GM21619 (cell line): Measurements from ENCODE around the gene TFG.

Source experiments
- ATAC-seq: cut with Tn5 transposase; IDR thresholded peaks from one replicate; pipeline ENCODE4 v1.9.1; 2021; ENCODE audit not compliant: unreplicated experiment

Gene TFG

DNA sequence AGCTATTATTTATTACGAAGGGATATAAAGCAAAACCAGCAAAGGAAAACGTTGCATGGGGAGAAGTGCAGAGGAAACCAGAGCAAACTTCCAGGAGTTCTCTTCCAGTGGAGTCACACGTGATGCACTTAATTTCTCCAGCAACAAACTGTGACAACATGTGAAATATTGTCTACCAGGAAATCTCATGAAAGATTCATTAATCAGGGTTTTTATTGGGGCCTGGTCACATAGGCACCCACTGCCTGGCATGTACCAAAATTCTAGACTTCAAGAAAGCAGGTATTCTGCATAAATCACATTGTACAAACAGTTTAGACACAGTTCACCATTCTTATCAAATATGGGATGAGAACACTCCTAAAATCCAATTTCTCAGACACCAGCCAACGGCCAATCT is 5.4 kb upstream of the TFG start:
- ATAC-seq, result no peak

- ATAC-seq, result no peak
Observed at GRCh38 chr3:100706365-100706764, 2.9 kb upstream of the TFG start.

- ATAC-seq, result no peak
Observed at GRCh38 chr3:100708644-100708988, 678 bp upstream of the TFG start.

DNA sequence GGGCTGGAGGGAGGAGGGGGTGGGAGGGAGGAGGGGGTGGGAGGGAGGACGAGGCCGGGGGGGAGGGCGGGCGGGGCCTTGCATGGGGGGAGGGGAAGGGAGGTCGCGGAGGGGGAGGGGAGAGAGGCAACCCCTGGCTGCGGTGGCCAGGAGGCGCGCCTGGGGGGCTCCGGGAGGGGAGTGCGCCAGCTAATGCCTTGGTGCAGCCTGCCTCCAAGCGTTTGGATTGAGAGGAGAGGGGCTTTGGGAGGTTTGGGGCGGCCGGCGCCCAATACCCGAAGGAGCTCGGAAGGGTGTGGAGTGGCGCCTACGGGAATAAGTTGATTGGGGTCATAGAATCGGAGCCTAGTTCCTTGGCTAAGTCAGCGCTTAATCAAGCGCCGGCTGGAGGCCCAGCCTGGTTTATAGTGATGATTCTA is 557 bp downstream of the TFG start:
- no peak for ATAC-seq

DNA sequence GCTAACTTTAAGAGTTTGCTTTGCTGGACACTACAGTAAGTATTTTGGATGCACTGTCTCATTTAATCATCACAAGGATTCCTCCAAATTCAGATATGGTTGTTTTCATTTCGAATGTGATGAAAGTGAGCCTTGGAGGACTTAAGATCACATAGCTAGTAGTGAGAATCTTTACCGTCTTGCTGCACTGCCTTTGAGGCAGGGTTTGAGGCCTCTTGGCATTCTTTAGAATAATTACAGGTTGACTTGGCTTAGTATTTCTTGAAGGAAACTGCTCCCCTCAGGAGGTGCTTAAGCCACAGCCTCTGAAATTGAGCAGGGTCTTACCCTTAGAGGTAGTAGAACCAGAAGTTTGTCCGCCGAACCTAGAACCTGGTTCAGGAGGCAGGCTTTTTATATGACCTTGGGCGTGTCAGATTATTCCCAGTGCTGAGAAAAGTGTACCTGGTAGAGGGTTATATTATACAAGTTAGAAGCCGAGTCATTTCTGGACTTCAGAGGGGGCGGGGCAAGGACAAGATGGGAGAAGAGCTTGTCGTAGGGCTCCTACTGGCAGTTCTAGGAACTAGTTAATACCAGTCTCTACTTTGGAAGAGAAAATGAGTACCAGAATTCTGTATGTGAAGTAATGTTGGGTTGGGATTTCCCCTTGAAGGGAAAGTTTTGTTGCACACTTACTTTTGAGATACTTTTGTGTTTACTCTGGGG is 1.1 kb downstream of the TFG start:
- peak; percentile 31 for ATAC-seq

DNA sequence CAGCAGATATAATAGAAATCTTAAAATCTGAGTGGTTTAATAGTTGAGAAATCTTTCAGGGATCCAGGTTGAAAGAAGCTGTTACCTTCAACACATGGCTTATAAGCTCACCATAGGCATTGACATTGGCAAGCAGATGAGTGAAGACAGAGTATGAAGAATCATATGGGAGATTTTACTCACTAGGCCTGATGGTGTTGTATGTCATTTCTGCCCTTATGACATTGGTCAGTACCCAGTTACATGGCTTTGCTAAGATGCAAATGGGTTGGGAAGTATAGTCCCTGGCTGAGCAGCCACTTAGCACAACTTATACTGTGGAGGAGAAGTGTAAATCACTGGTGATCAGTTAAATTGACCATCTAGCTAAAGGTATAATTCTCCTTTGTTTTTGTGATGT is 5.9 kb downstream of the TFG start:
- no peak for ATAC-seq

DNA sequence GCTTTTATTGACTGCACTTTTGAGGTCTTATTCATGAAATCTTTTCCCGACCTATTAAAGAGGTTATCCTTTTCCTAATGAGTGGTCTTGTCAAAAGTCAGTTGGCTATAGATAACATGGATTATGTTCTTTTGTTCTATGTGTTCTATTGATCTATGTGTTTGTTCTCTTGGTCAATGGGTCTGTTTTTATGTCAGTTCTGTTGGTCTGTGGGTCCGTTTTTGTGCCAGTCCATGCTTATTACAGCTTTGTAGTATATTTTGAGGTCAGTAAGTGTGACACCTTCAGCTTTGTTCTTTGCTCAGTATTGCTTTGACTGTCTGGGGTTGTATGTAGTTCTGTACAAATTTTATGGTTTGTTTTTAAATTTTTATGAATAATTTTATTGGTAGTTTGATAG is 7.8 kb downstream of the TFG start:
- ATAC-seq, result no peak

DNA sequence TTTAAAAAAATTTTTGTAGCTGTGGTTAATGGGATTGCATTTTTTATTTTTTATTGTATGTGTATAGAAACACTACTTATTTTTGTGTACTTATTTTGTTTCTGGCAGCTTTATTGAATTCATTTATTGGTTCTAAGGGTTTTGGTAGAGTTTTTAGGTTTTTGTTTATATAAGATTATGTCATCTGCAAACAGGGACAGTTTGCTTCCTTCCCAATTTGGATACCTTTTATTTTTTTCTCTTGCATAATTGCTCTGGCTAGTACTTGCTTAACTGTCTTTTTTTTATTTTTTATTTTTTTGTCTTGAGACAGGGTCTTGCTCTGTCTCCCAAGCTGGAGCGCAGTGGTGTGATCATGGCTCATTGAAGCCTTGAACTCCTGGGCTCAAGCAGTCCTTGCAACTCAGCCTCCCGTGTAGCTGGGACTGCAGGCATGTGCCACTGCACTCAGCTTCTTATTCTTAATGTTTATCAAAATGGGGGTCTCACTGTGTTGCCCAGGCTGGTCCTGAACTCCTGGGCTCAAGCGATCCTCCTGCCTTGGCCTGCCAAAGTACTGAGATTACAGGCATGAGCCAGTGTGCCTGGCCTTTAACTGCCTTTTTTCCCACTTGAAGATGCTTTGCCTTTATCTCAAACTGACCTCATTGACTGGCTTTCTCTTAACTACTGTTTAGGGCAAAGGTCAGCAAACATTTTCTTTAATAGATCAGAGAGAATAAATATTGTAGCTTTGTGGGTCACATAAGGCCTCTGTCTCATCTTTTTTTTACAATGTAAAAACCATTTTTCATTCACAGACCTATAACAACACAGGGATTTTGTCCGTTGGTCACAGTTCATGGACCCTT is 8.6 kb downstream of the TFG start:
- ATAC-seq, result no peak

GRCh38 chr3:100719136-100719535 is 9.8 kb downstream of the TFG start:
- ATAC-seq, result no peak

DNA sequence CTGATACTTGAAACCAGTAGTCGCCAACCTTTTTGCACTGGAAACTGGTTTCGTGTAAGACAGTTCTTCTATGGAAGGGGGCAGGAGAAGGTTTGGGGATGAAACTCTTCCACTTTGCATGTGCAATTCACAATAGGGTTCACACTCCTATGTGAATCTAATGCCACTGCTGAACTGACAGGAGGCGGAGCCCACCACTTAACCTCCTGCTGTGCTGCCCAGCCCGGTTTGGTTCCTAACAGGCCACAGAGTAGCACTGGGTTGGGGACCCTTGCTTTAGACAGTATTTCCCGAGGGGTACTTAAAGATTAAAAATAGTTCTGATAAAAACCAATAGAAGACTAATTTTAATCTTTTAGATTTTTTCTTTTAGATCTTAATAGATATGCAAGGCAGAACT is 11.1 kb downstream of the TFG start:
- no peak for ATAC-seq

GRCh38 chr3:100725935-100726513 is 16.7 kb downstream of the TFG start:
- no peak for ATAC-seq

DNA sequence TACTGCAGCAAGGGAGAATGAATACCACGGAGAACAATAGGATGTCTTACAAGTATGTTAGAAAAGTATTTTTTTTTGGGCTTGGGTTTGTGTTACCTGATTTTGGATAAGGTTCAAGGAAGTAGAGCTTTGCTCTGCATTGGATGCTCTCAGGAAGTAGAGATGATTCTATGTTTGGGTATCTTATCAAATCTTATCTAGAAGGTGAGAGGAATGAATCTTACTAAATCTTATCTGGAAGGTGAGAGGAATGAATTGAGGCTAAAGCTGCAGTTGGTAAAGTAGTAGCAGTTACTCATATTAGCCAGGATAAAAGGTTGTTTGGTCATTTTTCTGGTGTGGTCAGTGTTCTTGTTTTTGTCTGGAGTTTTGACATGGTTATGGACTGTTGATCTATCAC is 17.4 kb downstream of the TFG start:
- ATAC-seq, result no peak

GRCh38 chr3:100730524-100730923 is 21.2 kb downstream of the TFG start:
- no peak for ATAC-seq

- no peak for ATAC-seq
Observed at GRCh38 chr3:100732435-100732834, 23.1 kb downstream of the TFG start.

- no peak for ATAC-seq
Observed at GRCh38 chr3:100737334-100737733, 28.0 kb downstream of the TFG start.

- no peak for ATAC-seq
Observed at GRCh38 chr3:100740207-100740606, 30.9 kb downstream of the TFG start.

DNA sequence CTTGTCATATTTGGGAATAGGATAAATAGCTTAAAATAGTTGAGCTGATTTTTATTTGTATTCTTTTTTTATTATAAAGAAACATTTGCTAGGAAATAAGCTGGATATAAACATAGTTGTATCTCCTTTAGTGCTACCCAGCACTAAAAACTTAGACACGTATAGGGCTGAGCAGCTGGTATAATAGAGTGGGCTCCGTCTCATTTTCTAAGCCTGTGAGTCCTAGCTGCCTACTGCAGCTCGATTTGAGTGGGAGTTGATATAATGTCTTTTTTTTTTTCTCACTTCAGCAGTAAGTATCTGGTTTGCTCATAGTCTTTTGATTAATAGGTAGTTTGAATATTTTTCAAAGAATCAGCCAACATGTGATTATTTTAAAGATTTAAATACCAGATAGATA is 34.2 kb downstream of the TFG start:
- no peak for ATAC-seq

- no peak for ATAC-seq
Observed at GRCh38 chr3:100744671-100745070, 35.4 kb downstream of the TFG start.

DNA sequence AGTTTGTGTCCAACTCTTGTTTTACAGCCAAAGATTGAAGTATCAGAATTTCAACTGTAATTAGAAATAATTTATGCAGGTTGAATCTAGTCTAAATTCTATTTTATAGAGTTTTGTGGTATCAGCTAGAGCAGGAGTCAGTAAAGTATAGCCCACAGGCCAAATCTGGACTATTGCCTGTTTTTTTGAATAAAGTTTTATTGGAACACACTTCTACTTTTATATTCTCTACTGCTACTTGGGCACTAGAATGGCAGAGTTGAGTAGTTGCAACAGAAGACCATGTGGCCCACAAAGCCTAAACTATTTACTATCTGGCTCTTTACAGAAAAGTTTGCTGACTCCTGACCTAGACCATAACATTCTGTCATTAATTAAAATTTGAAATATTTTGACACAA is 36.3 kb downstream of the TFG start:
- no peak for ATAC-seq

GRCh38 chr3:100746092-100746491 is 36.8 kb downstream of the TFG start:
- ATAC-seq, result no peak

DNA sequence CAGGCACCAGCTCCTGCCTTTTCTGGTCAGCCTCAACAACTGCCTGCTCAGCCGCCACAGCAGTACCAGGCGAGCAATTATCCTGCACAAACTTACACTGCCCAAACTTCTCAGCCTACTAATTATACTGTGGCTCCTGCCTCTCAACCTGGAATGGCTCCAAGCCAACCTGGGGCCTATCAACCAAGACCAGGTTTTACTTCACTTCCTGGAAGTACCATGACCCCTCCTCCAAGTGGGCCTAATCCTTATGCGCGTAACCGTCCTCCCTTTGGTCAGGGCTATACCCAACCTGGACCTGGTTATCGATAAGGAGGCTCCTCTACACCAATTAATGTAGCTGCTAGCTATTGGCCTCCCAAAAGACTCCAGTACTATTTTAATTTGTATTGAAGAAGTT is 38.9 kb downstream of the TFG start:
- no peak for ATAC-seq

GRCh38 chr3:100748967-100749366 is 39.7 kb downstream of the TFG start:
- ATAC-seq, result no peak
